ENCODE measurements around the gene NEDD4L. TPM values are rescaled to one million over a fixed set of nuclear protein-coding genes. Genes with fewer than 3 reads are reported as not detected.

NEDD4L gene
- total RNA-seq, 1 donor from 2014 or later, result 3.8 TPM

DNA sequence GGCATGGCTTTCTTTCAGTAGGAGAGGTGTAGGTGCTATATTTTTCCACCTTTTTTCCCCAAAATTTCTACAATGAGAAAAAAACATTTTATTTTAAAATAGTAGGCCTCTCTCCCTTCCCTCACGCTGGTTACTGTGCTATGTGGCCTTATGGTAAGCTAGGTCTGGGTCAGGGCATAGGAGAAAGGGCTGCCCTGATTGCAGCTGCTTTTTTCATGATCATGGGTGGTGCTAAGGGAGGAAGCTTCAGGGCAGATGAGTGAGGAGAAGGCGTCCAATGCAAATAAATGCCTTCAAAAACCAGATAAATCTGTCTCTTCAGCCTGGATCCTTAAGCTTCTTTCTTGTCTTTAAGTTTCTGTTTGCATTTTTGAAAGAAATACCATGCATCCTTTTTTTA lies 338.4 kb downstream of the NEDD4L start:
- Mint-ChIP-seq H3K27ac (no peak overlapping the region), H3K36me3 (ENCODE audit: low read depth) (no peaks in the 10 kb centered on the region), H3K4me3 (no peak overlapping the region), H3K9me3 (no peaks in the 10 kb centered on the region), H3K4me1 (ENCODE audit: low read depth) (no peaks in the 10 kb centered on the region), H3K27me3 (ENCODE audit: insufficient read depth) (no peaks in the 10 kb centered on the region)
- no peak for DNase-seq (ENCODE audit: low spot score)
- intact Hi-C loops (cut with micrococcal nuclease), result no loop called here

DNA sequence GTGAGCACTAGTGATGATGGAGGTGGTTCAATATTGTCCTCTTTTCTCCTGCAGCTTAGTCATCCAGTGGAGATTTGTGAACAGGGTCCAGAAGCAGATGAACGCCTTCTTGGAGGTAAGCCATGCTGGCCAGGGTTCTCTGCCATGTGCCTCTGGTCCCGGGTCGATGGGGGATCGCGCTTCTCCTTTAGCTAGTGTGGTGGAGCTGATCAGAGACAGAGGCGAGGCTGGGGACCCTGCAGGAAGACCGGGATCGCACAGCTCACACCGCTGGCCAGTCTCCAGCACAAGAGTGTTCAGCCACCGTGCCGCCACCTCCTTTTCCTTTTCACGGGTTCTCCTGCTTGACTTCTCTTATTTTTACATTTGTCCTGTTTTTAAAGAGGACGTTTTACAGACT lies 341.4 kb downstream of the NEDD4L start:
- H3K4me1 Mint-ChIP-seq (ENCODE audit: low read depth), result no peaks in the 10 kb centered on the region
- no peak for DNase-seq (ENCODE audit: low spot score)
- no peaks in the 10 kb centered on the region for H3K36me3 Mint-ChIP-seq (ENCODE audit: low read depth)
- H3K27ac Mint-ChIP-seq, result no peak overlapping the region
- no peaks in the 10 kb centered on the region for H3K27me3 Mint-ChIP-seq (ENCODE audit: insufficient read depth)
- no peaks in the 10 kb centered on the region for H3K9me3 Mint-ChIP-seq
- no peak overlapping the region for H3K4me3 Mint-ChIP-seq
- intact Hi-C loops (cut with micrococcal nuclease), result no loop called here

DNA sequence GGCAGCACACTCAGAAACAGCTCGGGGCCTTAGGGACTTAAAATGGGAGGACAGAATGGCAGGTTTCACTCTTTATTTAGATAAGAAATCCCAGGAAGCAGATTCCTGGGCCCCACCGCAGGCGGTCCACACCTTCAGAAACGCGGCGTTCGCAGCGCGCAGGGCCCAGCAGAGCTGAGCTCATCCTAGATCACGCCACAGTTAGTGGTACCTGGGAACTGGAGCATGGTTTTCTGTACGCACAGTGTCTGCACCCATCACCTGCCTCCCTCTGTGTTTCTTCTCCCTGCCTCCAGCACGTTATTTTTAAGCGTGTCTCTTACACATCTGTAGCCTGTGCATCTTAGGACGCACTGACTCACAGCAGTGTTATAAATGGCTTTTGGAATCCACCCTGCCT lies 342.8 kb downstream of the NEDD4L start:
- H3K4me3 Mint-ChIP-seq, result no peak overlapping the region
- no peak overlapping the region for H3K27ac Mint-ChIP-seq
- H3K9me3 Mint-ChIP-seq, result no peaks in the 10 kb centered on the region
- intact Hi-C loops (cut with micrococcal nuclease), result no loop called here
- no peaks in the 10 kb centered on the region for H3K4me1 Mint-ChIP-seq (ENCODE audit: low read depth)
- H3K27me3 Mint-ChIP-seq (ENCODE audit: insufficient read depth), result no peaks in the 10 kb centered on the region
- H3K36me3 Mint-ChIP-seq (ENCODE audit: low read depth), result no peaks in the 10 kb centered on the region
- no peak for DNase-seq (ENCODE audit: low spot score)

DNA sequence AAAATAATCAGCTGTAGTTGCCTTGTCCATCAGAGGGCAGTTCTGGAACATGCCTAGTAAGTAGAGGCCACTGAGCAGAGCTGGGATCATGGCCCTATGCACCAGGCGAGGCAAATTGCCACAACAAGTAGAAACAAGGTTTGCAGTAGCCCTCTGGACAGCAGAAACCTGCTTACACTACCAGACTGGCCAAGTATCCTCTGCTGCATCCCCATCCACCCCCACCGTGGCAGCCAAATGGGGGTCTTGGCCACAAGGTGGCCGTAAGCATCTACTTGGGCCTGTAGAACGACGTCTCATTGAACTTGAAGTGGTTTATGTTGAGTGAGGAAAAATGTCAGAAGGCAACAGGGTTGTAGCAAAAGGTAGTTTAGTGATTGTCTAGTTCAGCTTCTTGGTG lies 343.7 kb downstream of the NEDD4L start:
- intact Hi-C loops (cut with micrococcal nuclease), result no loop called here
- no peaks in the 10 kb centered on the region for H3K36me3 Mint-ChIP-seq (ENCODE audit: low read depth)
- no peak for DNase-seq (ENCODE audit: low spot score)
- no peaks in the 10 kb centered on the region for H3K27me3 Mint-ChIP-seq (ENCODE audit: insufficient read depth)
- no peak overlapping the region for H3K4me3 Mint-ChIP-seq
- H3K27ac Mint-ChIP-seq, result no peak overlapping the region
- H3K9me3 Mint-ChIP-seq, result no peaks in the 10 kb centered on the region
- H3K4me1 Mint-ChIP-seq (ENCODE audit: low read depth), result no peaks in the 10 kb centered on the region

DNA sequence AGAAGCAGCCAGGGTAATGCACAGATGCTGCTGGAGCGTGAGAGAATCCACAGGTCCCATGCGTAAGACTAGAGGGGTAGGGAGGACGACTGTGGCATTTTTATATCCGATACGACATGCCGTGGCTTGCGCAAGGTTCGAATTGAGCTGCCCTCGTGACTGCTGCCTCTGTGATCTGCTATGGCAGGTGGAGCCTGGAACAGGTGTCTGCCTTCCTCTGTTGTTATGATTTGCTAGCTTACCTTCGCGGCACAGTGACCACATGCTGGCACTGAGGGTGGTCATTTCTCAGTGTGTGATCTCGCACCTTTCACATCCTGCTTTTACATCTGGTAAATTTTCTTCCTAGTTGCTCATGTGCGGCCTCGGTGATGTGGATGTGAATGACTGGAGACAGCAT lies 344.7 kb downstream of the NEDD4L start:
- Mint-ChIP-seq H3K4me1 (ENCODE audit: low read depth) (no peaks in the 10 kb centered on the region), H3K36me3 (ENCODE audit: low read depth) (no peaks in the 10 kb centered on the region), H3K27me3 (ENCODE audit: insufficient read depth) (no peaks in the 10 kb centered on the region), H3K27ac (no peak overlapping the region), H3K9me3 (no peaks in the 10 kb centered on the region), H3K4me3 (no peak overlapping the region)
- no peak for DNase-seq (ENCODE audit: low spot score)
- intact Hi-C loops (cut with micrococcal nuclease), result no loop called here

DNA sequence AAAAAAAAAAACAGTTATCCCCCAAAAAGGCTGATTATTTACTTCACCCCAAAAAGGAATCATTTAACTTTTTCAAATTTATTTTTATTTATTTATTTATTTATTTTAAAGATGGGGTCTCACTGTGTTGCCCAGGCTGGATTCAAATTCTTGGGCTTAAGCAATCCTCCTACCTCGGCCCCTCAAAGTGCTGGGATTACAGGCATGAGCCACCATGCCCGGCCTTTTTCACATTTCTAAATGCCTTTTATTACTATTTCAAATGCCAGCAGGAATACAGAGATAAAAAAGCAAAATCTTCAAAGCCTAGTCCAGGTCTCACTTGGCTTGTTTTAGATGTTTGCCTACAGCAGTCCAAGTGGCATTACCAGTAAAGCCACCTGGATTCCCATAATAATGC lies 345.7 kb downstream of the NEDD4L start:
- no peaks in the 10 kb centered on the region for H3K27me3 Mint-ChIP-seq (ENCODE audit: insufficient read depth)
- intact Hi-C loops (cut with micrococcal nuclease), result no loop called here

DNA sequence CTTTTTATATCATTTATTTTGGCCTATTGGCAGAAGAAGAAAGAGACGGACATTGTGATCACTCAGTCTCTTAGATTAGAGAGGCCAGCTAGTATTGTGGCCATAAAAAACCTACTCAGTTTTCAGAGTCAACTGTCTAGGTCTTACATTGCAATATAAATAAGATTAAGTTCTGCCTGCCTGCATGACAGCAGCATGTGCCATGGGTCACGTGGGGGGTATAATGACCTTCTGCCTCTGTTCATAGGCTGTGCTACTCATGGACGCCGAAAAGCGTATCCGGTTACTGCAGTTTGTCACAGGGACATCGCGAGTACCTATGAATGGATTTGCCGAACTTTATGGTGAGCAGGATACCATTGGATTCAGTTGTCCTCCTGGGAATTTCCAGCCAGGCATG lies 346.4 kb downstream of the NEDD4L start:
- H3K27ac Mint-ChIP-seq, result no peak overlapping the region
- no peak overlapping the region for H3K4me3 Mint-ChIP-seq
- intact Hi-C loops (cut with micrococcal nuclease), result no loop called here
- H3K27me3 Mint-ChIP-seq (ENCODE audit: insufficient read depth), result no peaks in the 10 kb centered on the region
- no peaks in the 10 kb centered on the region for H3K9me3 Mint-ChIP-seq
- no peaks in the 10 kb centered on the region for H3K4me1 Mint-ChIP-seq (ENCODE audit: low read depth)
- DNase-seq (ENCODE audit: low spot score), result no peak
- no peaks in the 10 kb centered on the region for H3K36me3 Mint-ChIP-seq (ENCODE audit: low read depth)

More for the DNA sequence above, 345.7 kb downstream of the NEDD4L start:
- Mint-ChIP-seq H3K27ac (no peak overlapping the region), H3K9me3 (no peaks in the 10 kb centered on the region), H3K4me1 (ENCODE audit: low read depth) (no peaks in the 10 kb centered on the region), H3K4me3 (no peak overlapping the region), H3K36me3 (ENCODE audit: low read depth) (no peaks in the 10 kb centered on the region)
- DNase-seq (ENCODE audit: low spot score), result no peak

DNA sequence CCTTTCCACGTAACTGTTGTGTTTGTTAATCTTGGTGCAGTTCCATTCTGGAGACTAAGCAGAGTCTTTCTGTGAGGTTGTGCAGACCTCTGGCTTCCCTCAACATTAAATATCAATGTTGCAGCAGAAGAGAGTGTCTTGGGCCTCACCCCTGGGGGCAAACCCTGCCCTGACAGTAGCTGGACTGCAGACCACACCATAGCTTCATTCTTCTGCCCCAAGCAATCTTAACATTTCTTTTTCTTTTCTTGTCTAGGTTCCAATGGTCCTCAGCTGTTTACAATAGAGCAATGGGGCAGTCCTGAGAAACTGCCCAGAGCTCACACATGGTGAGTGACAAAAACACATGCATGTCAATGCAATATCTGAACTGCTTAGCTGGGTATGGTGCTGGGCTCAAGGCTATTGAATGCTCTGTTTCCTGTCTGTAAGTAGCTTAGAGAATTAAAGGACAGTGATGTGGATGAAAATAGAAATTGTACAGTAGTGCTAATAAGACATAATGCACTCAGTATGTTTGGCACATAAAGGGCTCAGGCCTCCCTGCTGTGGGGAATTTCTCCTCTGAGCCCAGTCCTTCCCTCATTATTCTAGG lies 347.3 kb downstream of the NEDD4L start:
- no peaks in the 10 kb centered on the region for H3K27me3 Mint-ChIP-seq (ENCODE audit: insufficient read depth)
- no peak overlapping the region for H3K27ac Mint-ChIP-seq
- intact Hi-C loops (cut with micrococcal nuclease), result no loop called here
- no peaks in the 10 kb centered on the region for H3K9me3 Mint-ChIP-seq
- H3K4me1 Mint-ChIP-seq (ENCODE audit: low read depth), result no peaks in the 10 kb centered on the region
- H3K4me3 Mint-ChIP-seq, result no peak overlapping the region
- H3K36me3 Mint-ChIP-seq (ENCODE audit: low read depth), result no peaks in the 10 kb centered on the region
- no peak for DNase-seq (ENCODE audit: low spot score)

DNA sequence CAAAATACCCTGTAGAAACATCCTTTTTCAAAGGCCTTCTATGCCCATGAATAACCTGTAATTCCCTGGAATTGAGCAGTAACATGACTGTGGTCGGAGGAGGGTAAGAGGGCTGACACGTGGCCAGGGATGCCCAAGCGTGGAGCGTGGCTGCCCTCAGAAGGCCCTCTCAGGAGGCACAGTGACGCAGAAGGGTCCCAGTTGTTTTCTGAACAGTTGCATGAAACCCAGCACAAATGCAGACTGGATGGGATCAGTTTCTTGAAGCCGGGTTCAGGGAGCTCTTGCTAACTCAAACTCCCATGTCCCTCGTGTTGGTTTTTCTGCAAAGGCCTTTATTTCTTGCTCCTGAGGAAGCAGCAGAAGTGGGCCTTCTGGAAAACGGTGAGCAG lies 347.9 kb downstream of the NEDD4L start:
- H3K36me3 Mint-ChIP-seq (ENCODE audit: low read depth), result no peaks in the 10 kb centered on the region
- H3K9me3 Mint-ChIP-seq, result no peaks in the 10 kb centered on the region
- no peak for DNase-seq (ENCODE audit: low spot score)
- intact Hi-C loops (cut with micrococcal nuclease), result no loop called here
- no peak overlapping the region for H3K4me3 Mint-ChIP-seq
- H3K27me3 Mint-ChIP-seq (ENCODE audit: insufficient read depth), result no peaks in the 10 kb centered on the region
- no peaks in the 10 kb centered on the region for H3K4me1 Mint-ChIP-seq (ENCODE audit: low read depth)
- H3K27ac Mint-ChIP-seq, result no peak overlapping the region

DNA sequence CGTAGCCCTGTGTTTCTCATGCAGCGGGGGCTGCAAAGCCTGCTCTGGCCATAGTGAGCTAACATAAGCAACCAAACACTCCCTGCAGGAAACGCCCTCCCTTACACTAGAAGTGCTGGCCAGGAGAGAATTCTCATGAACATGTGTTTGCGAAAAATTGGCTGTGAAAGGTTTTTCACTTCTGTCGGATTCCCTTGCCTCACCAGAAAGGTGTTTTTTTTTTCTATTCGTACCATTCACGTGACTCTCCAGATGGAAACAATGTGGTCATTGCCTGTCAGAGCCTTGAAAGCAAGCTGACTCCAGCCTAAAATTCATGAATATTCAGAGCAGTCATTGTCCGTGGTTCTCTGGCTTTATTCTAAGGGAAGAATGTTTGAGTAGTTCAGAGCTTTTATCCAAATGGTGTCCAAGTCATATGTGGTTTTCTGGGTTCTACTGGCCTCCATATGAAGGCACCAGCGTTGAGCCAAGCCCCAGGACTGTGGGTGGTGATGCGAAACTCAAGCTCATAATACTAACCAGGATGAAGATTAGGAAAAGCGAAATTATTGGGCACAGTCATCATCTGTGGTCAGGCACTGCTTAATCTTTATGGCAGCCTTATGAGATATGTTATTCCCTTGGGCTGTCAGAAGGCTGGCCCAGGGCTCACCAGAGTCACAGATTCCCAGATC lies 348.4 kb downstream of the NEDD4L start:
- Mint-ChIP-seq H3K4me3 (no peak overlapping the region), H3K36me3 (ENCODE audit: low read depth) (no peaks in the 10 kb centered on the region), H3K9me3 (no peaks in the 10 kb centered on the region), H3K27ac (no peak overlapping the region), H3K4me1 (ENCODE audit: low read depth) (no peaks in the 10 kb centered on the region), H3K27me3 (ENCODE audit: insufficient read depth) (no peaks in the 10 kb centered on the region)
- intact Hi-C loops (cut with micrococcal nuclease), result no loop called here
- DNase-seq (ENCODE audit: low spot score), result no peak

DNA sequence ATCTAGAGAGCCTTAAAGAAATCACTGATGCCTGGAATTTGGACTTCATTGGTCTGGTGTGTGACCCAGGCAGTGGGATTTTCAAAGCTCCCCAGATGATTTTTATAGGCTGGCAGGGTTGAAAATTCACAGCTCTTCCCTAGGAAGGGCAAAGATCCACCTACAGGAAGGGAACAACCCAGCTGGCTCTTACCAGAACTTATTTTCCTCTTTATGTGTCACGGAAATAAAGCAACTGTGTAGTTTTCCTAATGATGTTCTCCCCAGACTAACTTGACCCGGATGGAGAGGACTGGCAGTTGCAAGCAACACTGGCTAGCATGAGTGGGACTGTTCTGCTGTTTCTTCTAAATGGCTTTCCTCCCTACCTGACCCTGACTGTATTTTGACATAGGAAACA lies 349.3 kb downstream of the NEDD4L start:
- Mint-ChIP-seq H3K4me3 (no peak overlapping the region), H3K27me3 (ENCODE audit: insufficient read depth) (no peaks in the 10 kb centered on the region), H3K9me3 (no peaks in the 10 kb centered on the region), H3K36me3 (ENCODE audit: low read depth) (no peaks in the 10 kb centered on the region), H3K27ac (no peak overlapping the region), H3K4me1 (ENCODE audit: low read depth) (no peaks in the 10 kb centered on the region)
- intact Hi-C loops (cut with micrococcal nuclease), result no loop called here
- DNase-seq (ENCODE audit: low spot score), result no peak

DNA sequence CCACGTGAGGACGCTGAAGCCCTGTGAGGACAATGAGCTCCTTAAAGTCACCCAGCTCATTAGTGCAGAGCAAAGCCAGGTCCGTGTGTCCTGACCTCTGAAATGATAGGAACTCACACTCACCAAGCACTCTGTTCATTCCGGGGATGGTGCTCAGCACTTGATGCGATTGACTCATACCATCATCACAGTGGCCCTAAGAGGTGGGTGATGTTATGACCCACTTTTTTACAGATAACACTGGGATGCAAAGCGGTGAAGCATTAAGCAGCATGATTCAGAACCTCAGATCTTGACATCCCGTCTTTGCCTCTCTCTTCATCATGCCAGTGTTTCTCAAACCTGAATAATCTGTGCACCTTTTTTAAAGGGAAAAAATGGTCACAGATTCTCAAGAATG lies 350.0 kb downstream of the NEDD4L start:
- no peak for DNase-seq (ENCODE audit: low spot score)
- Mint-ChIP-seq H3K27ac (no peak overlapping the region), H3K4me3 (no peak overlapping the region), H3K9me3 (no peaks in the 10 kb centered on the region), H3K27me3 (ENCODE audit: insufficient read depth) (no peaks in the 10 kb centered on the region), H3K4me1 (ENCODE audit: low read depth) (no peaks in the 10 kb centered on the region), H3K36me3 (ENCODE audit: low read depth) (no peaks in the 10 kb centered on the region)
- intact Hi-C loops (cut with micrococcal nuclease), result no loop called here

DNA sequence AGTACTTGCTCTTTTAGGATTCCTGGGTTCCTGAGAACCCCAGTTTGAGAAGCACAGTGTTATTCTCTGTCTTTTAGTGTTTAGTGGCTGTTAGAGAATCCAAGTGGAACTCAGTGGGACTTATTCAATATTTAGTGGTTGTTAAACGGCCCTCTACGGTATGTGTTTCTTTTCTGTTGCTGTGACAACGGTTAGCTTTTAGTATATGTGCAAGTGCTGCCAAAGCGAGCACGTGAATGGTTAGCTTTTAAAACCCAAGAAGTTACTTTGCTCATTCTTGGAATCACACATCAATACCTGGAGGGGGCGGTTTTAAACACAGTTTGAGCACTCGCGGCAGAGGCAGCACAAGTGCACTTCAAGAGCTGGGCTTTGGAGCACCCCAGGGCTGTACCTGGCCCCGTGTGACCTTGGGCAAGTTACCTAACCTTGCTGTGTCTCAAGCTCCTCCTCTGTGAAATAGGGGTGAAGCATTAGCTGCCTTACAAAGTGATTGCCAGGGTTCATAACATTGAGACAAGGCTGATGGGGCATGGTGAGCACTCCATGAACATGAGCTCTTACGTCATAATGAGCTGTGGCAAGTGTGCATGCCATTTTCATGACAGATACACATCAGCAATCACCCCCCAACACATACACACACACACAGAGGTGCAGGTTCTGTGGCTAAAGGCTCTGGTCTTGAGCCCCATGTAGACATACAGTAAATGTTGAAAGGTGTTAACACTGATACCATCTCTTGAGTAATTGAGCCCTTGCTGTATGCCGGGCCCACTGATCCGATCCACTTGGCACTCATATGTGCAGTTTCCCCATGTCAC lies 350.8 kb downstream of the NEDD4L start:
- no peak overlapping the region for H3K27ac Mint-ChIP-seq
- no peaks in the 10 kb centered on the region for H3K9me3 Mint-ChIP-seq
- intact Hi-C loops (cut with micrococcal nuclease), result no loop called here

More for the DNA sequence above, 350.8 kb downstream of the NEDD4L start:
- Mint-ChIP-seq H3K36me3 (ENCODE audit: low read depth) (no peaks in the 10 kb centered on the region), H3K4me1 (ENCODE audit: low read depth) (peaks cover 2% of the 10 kb centered on the region), H3K4me3 (no peak overlapping the region), H3K27me3 (ENCODE audit: insufficient read depth) (no peaks in the 10 kb centered on the region)
- DNase-seq (ENCODE audit: low spot score), result no peak
